ENCODE results near the gene ANO6. TPM values are rescaled to one million over a fixed set of nuclear protein-coding genes. Genes with fewer than 3 reads are reported as not detected.

Gene ANO6
- total and polyA plus RNA-seq, 4 donors, result 18.6 to 52.3 (median 29.1) TPM

GRCh38 chr12:45259675-45260074 is 43.8 kb downstream of the ANO6 start (continued):
- no peak for TF ChIP-seq REST (IDR thresholded peaks at IDR 0.05)
- TF ChIP-seq, protein P1, sequence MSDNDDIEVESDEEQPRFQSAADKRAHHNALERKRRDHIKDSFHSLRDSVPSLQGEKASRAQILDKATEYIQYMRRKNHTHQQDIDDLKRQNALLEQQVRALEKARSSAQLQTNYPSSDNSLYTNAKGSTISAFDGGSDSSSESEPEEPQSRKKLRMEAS (IDR thresholded peaks at IDR 0.05), result no peak
- TF ChIP-seq JUND (IDR thresholded peaks at IDR 0.05), result no peak
- no peak for TF ChIP-seq EGR1 (IDR thresholded peaks at IDR 0.05; ENCODE audit: low read depth in 2 of 2)

DNA sequence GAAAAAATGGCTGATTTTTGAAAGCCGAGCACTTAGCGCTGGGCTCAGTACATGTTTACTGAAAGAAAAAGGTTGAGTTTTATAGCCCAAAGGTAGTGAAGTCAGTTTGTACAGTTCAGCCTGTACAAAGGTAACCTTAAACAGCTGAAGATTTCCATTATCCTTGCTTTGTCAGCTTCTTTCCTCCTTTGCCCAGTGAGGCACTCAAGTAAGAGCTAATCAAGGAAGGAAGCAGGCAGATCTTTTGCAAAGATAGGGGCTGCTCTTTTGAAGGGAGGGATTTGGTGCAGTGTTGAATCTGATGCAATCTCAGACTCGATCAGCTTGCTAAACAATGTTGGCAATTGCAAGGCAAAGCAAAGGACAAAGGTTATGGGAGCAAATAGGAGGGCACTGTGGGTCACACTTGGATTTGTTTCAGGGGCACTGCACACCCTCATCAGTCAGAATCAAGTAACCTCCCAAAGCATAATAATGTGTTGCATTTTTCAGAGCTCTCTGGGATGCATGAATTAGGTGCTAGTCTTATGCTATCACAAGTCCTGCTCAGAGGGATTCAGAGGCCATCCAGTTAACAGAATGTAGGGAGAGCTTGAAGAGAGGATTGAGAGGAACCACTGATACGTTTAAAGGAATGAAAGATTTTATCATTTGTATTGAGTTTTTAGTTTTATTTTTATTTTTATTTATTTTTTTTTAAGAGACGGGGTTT is 44.4 kb downstream of the ANO6 start:
- H3K4me1 ChIP-seq (ENCODE audit: control insufficient read depth in 4 of 4, insufficient read depth in 4 of 4, low read length in 3 of 4), result peaks cover 4 to 31% (median 30%) of the 10 kb centered on the region in 4 donors
- H3K27ac ChIP-seq (ENCODE audit: low read depth in 1 of 2, low read length in 2 of 2), result peak overlapping the region; percentile 42 to 70
- H3K36me3 ChIP-seq (ENCODE audit: control insufficient read depth in 4 of 4, insufficient read depth in 3 of 4, low read depth in 1 of 4, low read length in 3 of 4), result no peaks in the 10 kb centered on the region
- H3K9ac ChIP-seq (ENCODE audit: low read depth in 1 of 2, low read length in 2 of 2), result no peak overlapping the region
- no peaks in the 10 kb centered on the region for H3K27me3 ChIP-seq (ENCODE audit: control insufficient read depth in 4 of 4, insufficient read depth in 4 of 4, low read length in 3 of 4)
- 34% methylated on average over 5 of the region's 5 CpGs for WGBS
- no peaks in the 10 kb centered on the region for H3K9me3 ChIP-seq (ENCODE audit: control insufficient read depth in 4 of 4, low read length in 3 of 4)
- H3K4me3 ChIP-seq (ENCODE audit: low read depth in 1 of 3, low read length in 3 of 3), result peak overlapping the region in 2 of 3 donors; percentile 23 to 56
- TF ChIP-seq, protein P1 (IDR thresholded peaks at IDR 0.05), result peak; percentile 78
- peak; percentile 94 to 95 for TF ChIP-seq HNF4A (conservative IDR thresholded peaks at IDR 0.05)
- TF ChIP-seq JUND (IDR thresholded peaks at IDR 0.05), result peak; percentile 69 to 77
- TF ChIP-seq RXRA (IDR thresholded peaks at IDR 0.05), result peak; percentile 99
- TF ChIP-seq HNF4G (IDR thresholded peaks at IDR 0.05), result peak; percentile 69
- no peak for TF ChIP-seq EGR1 (IDR thresholded peaks at IDR 0.05; ENCODE audit: low read depth in 2 of 2)
- peak; percentile 53 for TF ChIP-seq FOXA2 (IDR thresholded peaks at IDR 0.05)
- TF ChIP-seq FOXA1 (IDR thresholded peaks at IDR 0.05), result no peak
- peak; percentile 76 for TF ChIP-seq YY1 (IDR thresholded peaks at IDR 0.05)
- TF ChIP-seq TAF1 (conservative IDR thresholded peaks at IDR 0.05), result no peak
- TF ChIP-seq GABPA (IDR thresholded peaks at IDR 0.05 in 1 of 2, conservative IDR thresholded peaks at IDR 0.05 in 1 of 2), result peak in 1 of 2 donors; percentile 14
- peak; percentile 87 for TF ChIP-seq ATF3 (IDR thresholded peaks at IDR 0.05)
- TF ChIP-seq REST (IDR thresholded peaks at IDR 0.05), result peak; percentile 42
- TF ChIP-seq RAD21 (IDR thresholded peaks at IDR 0.05), result peak; percentile 63 to 70
- TF ChIP-seq ZBTB33 (IDR thresholded peaks at IDR 0.05), result peak; percentile 74
- TF ChIP-seq CTCF (IDR thresholded peaks at IDR 0.05; ENCODE audit: low read depth, low read length, missing input control), result no peak
- TF ChIP-seq NR2F2 (IDR thresholded peaks at IDR 0.05), result peak; percentile 89
- TF ChIP-seq SP1 (IDR thresholded peaks at IDR 0.05), result peak; percentile 90
- DNase-seq (ENCODE audit: low spot score), result no peak

Data from liver (tissue), 9 donors.